ENCODE data around the gene PPEF2.
A peak's percentile ranks its signal among the peaks of the same experiment; 100 is the strongest.
"Not testable (repeated sequence)": the region's sequence is repeated elsewhere in the genome, so short reads cannot be mapped to it uniquely, and the experiment has no call there.

PPEF2 gene

DNA sequence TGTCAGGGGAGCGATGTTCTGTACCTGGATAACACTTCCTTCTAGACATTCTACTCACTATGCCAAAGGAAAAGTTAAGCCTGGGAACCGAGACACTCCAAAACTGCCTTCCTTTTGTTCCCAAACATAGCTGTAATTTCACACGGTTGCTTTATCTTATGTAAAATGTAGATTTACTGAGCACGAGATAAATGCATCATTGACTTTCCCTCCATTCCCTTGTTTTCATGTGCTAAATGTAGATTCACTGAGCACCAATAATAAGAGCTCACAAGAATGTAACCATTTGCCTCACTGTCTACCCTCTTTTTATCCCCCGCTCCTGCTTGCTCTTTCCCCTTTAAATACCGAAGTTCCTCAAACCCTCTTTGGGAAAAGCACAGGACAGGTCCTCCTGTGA lies 10.7 kb upstream of the PPEF2 start:
- no peaks in the 10 kb centered on the region for H3K9me3 Mint-ChIP-seq
- ATAC-seq: no peak

GRCh38 chr4:75910831-75911230 lies 8.6 kb upstream of the PPEF2 start:
- peaks cover 24% of the 10 kb centered on the region for H3K36me3 Mint-ChIP-seq

More for the DNA sequence above, 10.7 kb upstream of the PPEF2 start:
- Mint-ChIP-seq H3K36me3 (peaks cover 44% of the 10 kb centered on the region), H3K4me1 (no peaks in the 10 kb centered on the region), H3K27ac (no peak overlapping the region), H3K4me3 (no peak overlapping the region)
- DNase-seq (ENCODE audit: low spot score in 2 of 2): no peak

GRCh38 chr4:75909405-75909804 lies 7.2 kb upstream of the PPEF2 start:
- no peak for DNase-seq (ENCODE audit: low spot score in 2 of 2)
- Mint-ChIP-seq H3K9me3 (no peaks in the 10 kb centered on the region), H3K27ac (no peak overlapping the region), H3K4me1 (no peaks in the 10 kb centered on the region), H3K4me3 (no peak overlapping the region), H3K36me3 (peaks cover 17% of the 10 kb centered on the region)
- no peak for ATAC-seq

More at GRCh38 chr4:75910831-75911230, 8.6 kb upstream of the PPEF2 start:
- H3K9me3 Mint-ChIP-seq; ATAC-seq; H3K4me3 Mint-ChIP-seq; DNase-seq (ENCODE audit: low spot score in 2 of 2); H3K27ac Mint-ChIP-seq; H3K4me1 Mint-ChIP-seq: not testable (repeated sequence)

DNA sequence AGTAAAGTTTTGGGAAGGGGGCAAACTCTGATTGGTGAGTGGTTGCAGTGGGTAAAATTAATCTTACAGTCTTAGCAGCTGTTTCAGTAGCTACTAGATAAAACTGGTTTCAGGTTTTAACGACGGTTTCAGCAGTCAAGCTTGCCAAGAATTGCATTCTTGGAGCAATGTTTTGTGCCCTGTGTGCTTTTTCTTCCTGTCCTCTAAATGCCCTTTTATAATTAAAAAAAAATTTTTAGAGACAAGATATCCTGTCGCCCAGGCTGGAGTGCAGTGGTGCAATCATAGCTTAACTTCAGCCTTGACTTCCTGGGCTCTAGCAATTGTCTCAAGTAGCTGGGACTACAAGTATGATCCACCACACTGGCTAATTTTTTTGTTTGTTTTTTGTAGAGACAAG lies 6.3 kb upstream of the PPEF2 start:
- Mint-ChIP-seq H3K27ac (no peak overlapping the region), H3K4me3 (no peak overlapping the region), H3K9me3 (no peaks in the 10 kb centered on the region), H3K36me3 (peaks cover 8% of the 10 kb centered on the region), H3K4me1 (no peaks in the 10 kb centered on the region)
- ATAC-seq (no peak), DNase-seq (ENCODE audit: low spot score in 2 of 2) (no peak)

DNA sequence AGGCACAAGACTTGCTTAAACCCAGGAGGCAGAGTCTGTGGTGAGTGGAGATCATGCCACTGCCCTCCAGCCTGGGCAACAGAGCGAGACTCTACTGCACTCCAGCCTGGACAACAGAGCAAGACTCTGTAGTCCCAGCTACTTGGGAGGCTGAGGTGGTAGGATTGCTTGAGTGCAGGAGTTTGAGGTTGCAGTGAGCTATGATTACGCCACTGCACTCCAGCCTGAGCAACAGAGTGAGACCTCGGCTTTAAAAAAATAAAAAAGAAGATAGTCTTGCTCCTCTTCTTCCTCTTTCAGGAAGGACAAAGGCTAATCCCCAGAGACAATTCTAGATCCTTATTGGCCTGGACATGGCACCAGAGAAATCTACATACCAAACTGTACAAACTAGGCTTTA lies 5.7 kb upstream of the PPEF2 start:
- Mint-ChIP-seq H3K4me3 (no peak overlapping the region), H3K27ac (no peak overlapping the region), H3K4me1 (no peaks in the 10 kb centered on the region), H3K36me3 (peaks cover 3% of the 10 kb centered on the region), H3K9me3 (no peaks in the 10 kb centered on the region)
- DNase-seq (ENCODE audit: low spot score in 2 of 2) (no peak), ATAC-seq (no peak)

- Mint-ChIP-seq H3K27ac (no peak overlapping the region), H3K36me3 (no peaks in the 10 kb centered on the region), H3K4me3 (no peak overlapping the region), H3K9me3 (no peaks in the 10 kb centered on the region), H3K4me1 (no peaks in the 10 kb centered on the region)
- DNase-seq (ENCODE audit: low spot score in 2 of 2) (no peak), ATAC-seq (no peak)
Measured at GRCh38 chr4:75904076-75904475, 1.8 kb upstream of the PPEF2 start.

DNA sequence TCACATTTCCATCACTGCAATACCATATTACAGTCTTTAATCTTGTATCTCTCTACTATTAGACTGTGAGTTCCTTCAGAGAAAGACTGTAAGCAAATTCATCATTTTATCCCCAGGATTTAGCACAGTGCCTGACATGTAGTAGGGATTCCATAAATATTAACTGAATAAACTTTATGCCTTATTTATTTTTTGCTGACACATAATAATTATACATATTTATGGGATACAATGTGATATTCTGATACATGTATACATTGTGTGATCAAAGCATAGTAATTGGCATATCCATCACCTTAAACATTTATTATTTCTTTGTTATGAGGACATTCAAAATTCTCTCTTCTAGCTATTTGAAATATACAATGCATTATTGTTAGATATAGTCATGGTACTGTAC lies 3.7 kb downstream of the PPEF2 start:
- no peak overlapping the region for H3K27ac Mint-ChIP-seq
- no peak for DNase-seq (ENCODE audit: low spot score in 2 of 2)
- ATAC-seq: no peak
- H3K4me3 Mint-ChIP-seq: no peak overlapping the region
- no peaks in the 10 kb centered on the region for H3K9me3 Mint-ChIP-seq
- no peaks in the 10 kb centered on the region for H3K36me3 Mint-ChIP-seq
- H3K4me1 Mint-ChIP-seq: no peaks in the 10 kb centered on the region

DNA sequence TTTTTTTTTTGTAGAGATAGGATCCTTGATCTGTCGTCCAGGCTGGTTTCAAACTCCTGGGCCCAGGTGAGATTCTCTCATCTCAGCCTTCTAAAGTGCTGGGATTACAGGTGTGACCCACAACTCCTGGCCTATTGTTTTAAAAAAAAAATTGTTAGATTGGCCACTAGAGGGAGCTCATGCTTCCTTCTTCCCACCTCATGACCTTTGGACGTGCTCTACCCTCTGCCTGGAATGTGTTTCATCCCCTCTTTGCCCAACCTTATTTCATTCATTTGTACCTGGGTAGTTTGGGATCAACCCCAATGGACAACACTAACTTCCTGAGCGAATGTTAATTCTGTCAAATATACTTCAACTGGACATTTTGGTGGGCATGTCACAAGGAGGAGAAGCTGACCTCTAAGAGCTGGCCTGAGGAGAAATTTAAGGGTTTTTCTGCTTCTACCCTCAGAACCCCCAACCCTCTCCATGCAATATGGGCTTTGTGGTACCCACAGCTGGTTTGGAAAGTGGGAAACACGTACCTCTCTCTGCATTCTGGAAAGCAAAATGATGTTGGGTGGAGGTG lies 6.4 kb downstream of the PPEF2 start:
- Mint-ChIP-seq H3K4me3 (no peak overlapping the region), H3K9me3 (no peaks in the 10 kb centered on the region), H3K36me3 (no peaks in the 10 kb centered on the region), H3K27ac (no peak overlapping the region), H3K4me1 (no peaks in the 10 kb centered on the region)
- peak; percentile 73 for ATAC-seq
- DNase-seq (ENCODE audit: low spot score in 2 of 2): peak; percentile 3 to 50

DNA sequence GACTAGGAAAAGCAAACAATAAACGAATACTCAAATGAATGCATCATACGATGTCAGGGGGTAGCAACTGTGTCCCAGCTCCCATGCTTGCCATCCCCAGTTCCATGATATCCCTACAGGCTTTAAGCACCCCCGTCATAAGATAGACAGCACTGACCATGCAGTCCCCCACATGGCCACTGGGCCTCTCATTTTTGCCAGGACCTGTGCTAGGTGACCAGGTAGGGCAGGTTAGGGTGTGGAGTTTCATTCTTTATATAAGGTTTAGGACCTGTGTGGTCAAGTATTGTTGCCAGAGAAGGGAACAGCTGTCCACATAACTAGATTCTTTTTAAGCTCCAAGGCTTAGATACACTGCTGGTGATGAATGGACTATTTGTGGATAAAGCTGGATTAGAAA lies 9.7 kb downstream of the PPEF2 start:
- no peak overlapping the region for H3K27ac Mint-ChIP-seq
- no peak overlapping the region for H3K4me3 Mint-ChIP-seq
- no peaks in the 10 kb centered on the region for H3K9me3 Mint-ChIP-seq
- ATAC-seq: no peak
- no peak for DNase-seq (ENCODE audit: low spot score in 2 of 2)
- no peaks in the 10 kb centered on the region for H3K4me1 Mint-ChIP-seq
- H3K36me3 Mint-ChIP-seq: no peaks in the 10 kb centered on the region

DNA sequence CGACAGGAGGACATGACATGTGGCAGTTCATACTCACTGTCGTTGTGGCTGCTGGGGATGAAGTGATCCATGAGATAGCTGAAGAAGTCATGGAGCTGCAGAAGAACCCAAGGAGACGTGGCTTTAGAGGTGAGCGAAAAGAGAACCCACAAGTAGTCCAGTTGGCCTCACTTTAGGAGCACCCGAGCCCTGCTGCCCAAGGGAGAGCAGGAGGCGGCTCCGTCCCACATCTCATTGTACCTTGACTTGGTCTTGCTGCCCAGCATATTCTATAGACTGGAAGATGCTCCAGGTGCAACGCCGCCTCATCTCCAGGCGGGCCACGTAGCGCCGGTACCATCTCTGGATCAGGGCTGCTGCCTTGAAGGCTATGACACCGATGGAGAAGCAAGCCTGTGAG lies 10.6 kb downstream of the PPEF2 start:
- ATAC-seq: no peak
- H3K4me1 Mint-ChIP-seq: no peaks in the 10 kb centered on the region
- H3K36me3 Mint-ChIP-seq: no peaks in the 10 kb centered on the region
- H3K27ac Mint-ChIP-seq: no peak overlapping the region
- no peak overlapping the region for H3K4me3 Mint-ChIP-seq
- no peak for DNase-seq (ENCODE audit: low spot score in 2 of 2)
- no peaks in the 10 kb centered on the region for H3K9me3 Mint-ChIP-seq

- DNase-seq (ENCODE audit: low spot score in 2 of 2) (no peak), ATAC-seq (no peak)
- Mint-ChIP-seq H3K4me3 (no peak overlapping the region), H3K9me3 (no peaks in the 10 kb centered on the region), H3K36me3 (no peaks in the 10 kb centered on the region), H3K27ac (no peak overlapping the region), H3K4me1 (no peaks in the 10 kb centered on the region)
Measured at GRCh38 chr4:75889537-75890199, 12.6 kb downstream of the PPEF2 start.

GRCh38 chr4:75886104-75886503 lies 16.1 kb downstream of the PPEF2 start:
- Mint-ChIP-seq H3K4me1 (no peaks in the 10 kb centered on the region), H3K36me3 (no peaks in the 10 kb centered on the region), H3K9me3 (no peaks in the 10 kb centered on the region), H3K27ac (no peak overlapping the region), H3K4me3 (no peak overlapping the region)
- no peak for ATAC-seq
- no peak for DNase-seq (ENCODE audit: low spot score in 2 of 2)

DNA sequence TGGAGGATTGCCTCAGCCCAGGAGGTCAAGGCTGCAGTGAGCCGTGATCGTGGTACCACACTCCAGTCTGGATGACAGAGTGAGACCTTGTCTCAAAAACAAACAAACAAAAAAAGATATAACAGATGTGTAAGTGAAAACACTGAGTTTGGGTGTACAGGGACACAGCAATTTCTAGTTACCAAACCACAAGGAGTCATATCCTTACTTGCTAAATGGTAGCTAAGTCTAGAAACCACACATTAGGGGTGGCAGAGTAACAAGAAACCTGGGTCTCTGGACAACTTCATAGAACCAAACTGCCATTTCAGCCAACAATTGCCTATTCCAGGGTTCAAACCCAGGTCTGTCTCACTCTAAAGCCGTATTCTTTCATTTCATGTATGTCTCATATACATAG lies 20.8 kb downstream of the PPEF2 start:
- peak; percentile 82 for ATAC-seq
- DNase-seq (ENCODE audit: low spot score in 2 of 2): no peak
- Mint-ChIP-seq H3K27ac (no peak overlapping the region), H3K4me3 (no peak overlapping the region), H3K36me3 (no peaks in the 10 kb centered on the region), H3K9me3 (no peaks in the 10 kb centered on the region), H3K4me1 (no peaks in the 10 kb centered on the region)

- no peaks in the 10 kb centered on the region for H3K4me1 Mint-ChIP-seq
- DNase-seq (ENCODE audit: low spot score in 2 of 2) (no peak), ATAC-seq (no peak)
- no peak overlapping the region for H3K4me3 Mint-ChIP-seq
- no peak overlapping the region for H3K27ac Mint-ChIP-seq
- no peaks in the 10 kb centered on the region for H3K36me3 Mint-ChIP-seq
- no peaks in the 10 kb centered on the region for H3K9me3 Mint-ChIP-seq
Measured at GRCh38 chr4:75880278-75880677, 22.0 kb downstream of the PPEF2 start.

GRCh38 chr4:75878246-75878756 lies 24.0 kb downstream of the PPEF2 start:
- Mint-ChIP-seq H3K4me1 (no peaks in the 10 kb centered on the region), H3K36me3 (no peaks in the 10 kb centered on the region), H3K27ac (no peak overlapping the region), H3K9me3 (no peaks in the 10 kb centered on the region), H3K4me3 (no peak overlapping the region)
- no peak for ATAC-seq
- DNase-seq (ENCODE audit: low spot score in 2 of 2): no peak

- no peak overlapping the region for H3K27ac Mint-ChIP-seq
- no peaks in the 10 kb centered on the region for H3K4me1 Mint-ChIP-seq
- no peaks in the 10 kb centered on the region for H3K9me3 Mint-ChIP-seq
- DNase-seq (ENCODE audit: low spot score in 2 of 2) (no peak), ATAC-seq (no peak)
- H3K4me3 Mint-ChIP-seq: no peak overlapping the region
- no peaks in the 10 kb centered on the region for H3K36me3 Mint-ChIP-seq
Measured at GRCh38 chr4:75876218-75876617, 26.0 kb downstream of the PPEF2 start.

Measured in stimulated activated effector memory CD8-positive, alpha-beta T cell treated with anti-CD3 and anti-CD28 coated beads, Interleukin-12 subunit alpha, Interleukin-12 subunit beta, amount 100 ng/mL, for 72 hours (primary cell).